Activated T-helper 2 cell treated with anti-CD3 and anti-CD28 coated beads, Interferon-gamma antibody, Interleukin-2, Interleukin-4, amounts not matched to agents 10 μg/mL and 5 μg/mL and 100 μg/mL, durations not matched to agents 14 hours and 24 hours and 36 hours (primary cell): ENCODE results near the gene NDUFA5. TPM values are rescaled to one million over a fixed set of nuclear protein-coding genes. Genes with fewer than 3 reads are reported as not detected.
"Not testable (repeated sequence)": the region's sequence is repeated elsewhere in the genome, so short reads cannot be mapped to it uniquely, and the experiment has no call there.

Experiments
- DNase-seq: peaks from one replicate; pipeline ENCODE4 v3.0.0; 2021; ENCODE audit warnings: low spot score
- H3K27ac Mint-ChIP-seq: one replicate; pipeline ENCODE4 v1.8.0; 2021; ENCODE audit warnings: mixed read lengths
- H3K27me3 Mint-ChIP-seq: one replicate; pipeline ENCODE4 v1.8.0; 2021; ENCODE audit warnings: low read depth, mixed read lengths
- H3K36me3 Mint-ChIP-seq: one replicate; pipeline ENCODE4 v1.8.0; 2021; ENCODE audit warnings: low read depth, mixed read lengths
- H3K4me1 Mint-ChIP-seq: one replicate; pipeline ENCODE4 v1.8.0; 2021; ENCODE audit warnings: low read depth, mixed read lengths
- H3K4me3 Mint-ChIP-seq: one replicate; pipeline ENCODE4 v1.8.0; 2021; ENCODE audit warnings: low read depth, mild to moderate bottlenecking, moderate library complexity, mixed read lengths
- H3K9me3 Mint-ChIP-seq: one replicate; pipeline ENCODE4 v1.8.0; 2021; ENCODE audit warnings: mixed read lengths
- intact Hi-C: fragments of 100-400 bp; cut with micrococcal nuclease; formaldehyde crosslinking; loops from one replicate; pipeline ENCODE4 v1.15.1; 2023
- total RNA-seq: library from RNA; stranded (reverse); gene quantifications from 2 replicates; pipeline ENCODE4 v1.2.3, GENCODE V29; 2022

Gene NDUFA5
- total RNA-seq, 1 donor from 2014 or later = 57.2 TPM

- H3K4me3 Mint-ChIP-seq, DNase-seq, H3K9me3 Mint-ChIP-seq, H3K27me3 Mint-ChIP-seq, H3K27ac Mint-ChIP-seq: not testable (repeated sequence)
- Mint-ChIP-seq H3K36me3 (peaks cover 41% of the 10 kb centered on the region), H3K4me1 (peaks cover 13% of the 10 kb centered on the region)
- intact Hi-C loops = loop anchor here (10.0 kb wide), 1 partner anchor 1373 kb away; the partner anchor contains the start of gene POT1
Measured at GRCh38 chr7:123552134-123552533, 5.5 kb downstream of the NDUFA5 start.

GRCh38 chr7:123548406-123548805, 9.2 kb downstream of the NDUFA5 start:
- peaks cover 42% of the 10 kb centered on the region for H3K36me3 Mint-ChIP-seq
- intact Hi-C loops = no loop called here
- DNase-seq = no peak
- H3K4me1 Mint-ChIP-seq = peaks cover 16% of the 10 kb centered on the region
- no peak overlapping the region for H3K4me3 Mint-ChIP-seq
- H3K9me3 Mint-ChIP-seq = no peaks in the 10 kb centered on the region
- H3K27ac Mint-ChIP-seq = no peak overlapping the region
- no peaks in the 10 kb centered on the region for H3K27me3 Mint-ChIP-seq

- no peak overlapping the region for H3K4me3 Mint-ChIP-seq
- H3K27me3 Mint-ChIP-seq = no peaks in the 10 kb centered on the region
- DNase-seq = no peak
- no peak overlapping the region for H3K27ac Mint-ChIP-seq
- no peaks in the 10 kb centered on the region for H3K9me3 Mint-ChIP-seq
- intact Hi-C loops = no loop called here
- no peaks in the 10 kb centered on the region for H3K36me3 Mint-ChIP-seq
- peaks cover 11% of the 10 kb centered on the region for H3K4me1 Mint-ChIP-seq
Measured at GRCh38 chr7:123539871-123540270, 17.7 kb downstream of the NDUFA5 start.

GRCh38 chr7:123538897-123539296, 18.7 kb downstream of the NDUFA5 start:
- Mint-ChIP-seq H3K36me3 (no peaks in the 10 kb centered on the region), H3K4me1 (peaks cover 14% of the 10 kb centered on the region), H3K27ac (no peak overlapping the region), H3K4me3 (no peak overlapping the region), H3K27me3 (peaks cover 2% of the 10 kb centered on the region), H3K9me3 (no peaks in the 10 kb centered on the region)
- intact Hi-C loops = no loop called here
- DNase-seq = no peak

- Mint-ChIP-seq H3K9me3 (no peaks in the 10 kb centered on the region), H3K27me3 (peaks cover 7% of the 10 kb centered on the region), H3K27ac (no peak overlapping the region), H3K36me3 (no peaks in the 10 kb centered on the region), H3K4me1 (peaks cover 19% of the 10 kb centered on the region), H3K4me3 (no peak overlapping the region)
- intact Hi-C loops = no loop called here
- no peak for DNase-seq
Measured at GRCh38 chr7:123538189-123538714, 19.4 kb downstream of the NDUFA5 start.

- H3K4me1 Mint-ChIP-seq = peaks cover 23% of the 10 kb centered on the region
- H3K4me3 Mint-ChIP-seq = no peak overlapping the region
- H3K9me3 Mint-ChIP-seq = no peaks in the 10 kb centered on the region
- H3K27ac Mint-ChIP-seq = no peak overlapping the region
- H3K27me3 Mint-ChIP-seq = peaks cover 14% of the 10 kb centered on the region
- no peak for DNase-seq
- intact Hi-C loops = no loop called here
- no peaks in the 10 kb centered on the region for H3K36me3 Mint-ChIP-seq
Measured at GRCh38 chr7:123537026-123537642, 20.5 kb downstream of the NDUFA5 start.

GRCh38 chr7:123535517-123535916, 22.1 kb downstream of the NDUFA5 start:
- H3K36me3 Mint-ChIP-seq = no peaks in the 10 kb centered on the region
- no peak for DNase-seq
- peak overlapping the region; percentile 35 for H3K4me3 Mint-ChIP-seq
- H3K27ac Mint-ChIP-seq = no peak overlapping the region
- H3K4me1 Mint-ChIP-seq = peaks cover 23% of the 10 kb centered on the region
- peaks cover 17% of the 10 kb centered on the region for H3K27me3 Mint-ChIP-seq
- intact Hi-C loops = loop anchor here (1.0 kb wide), 2 partner anchors 22 to 41 kb away; partner anchors contain the start of gene NDUFA5
- no peaks in the 10 kb centered on the region for H3K9me3 Mint-ChIP-seq

GRCh38 chr7:123534383-123535260, 23.0 kb downstream of the NDUFA5 start, which contains the start of gene IQUB:
Gene IQUB, minus strand, starts transcription at chr7:123534595. Its CDS starts 22,255 bp downstream, at chr7:123512340.
- Mint-ChIP-seq H3K9me3 (no peaks in the 10 kb centered on the region), H3K36me3 (no peaks in the 10 kb centered on the region), H3K4me1 (peaks cover 23% of the 10 kb centered on the region), H3K27me3 (peaks cover 17% of the 10 kb centered on the region), H3K27ac (peak within 1 kb of the TSS; percentile 84), H3K4me3 (peak within 1 kb of the TSS; percentile 88)
- intact Hi-C loops = loop anchor here (1.0 to 5.0 kb wide), 3 partner anchors 23 to 213 kb away; partner anchors contain the start of genes NDUFA5 and WASL
- peak; percentile 88 for DNase-seq

- H3K9me3 Mint-ChIP-seq = no peaks in the 10 kb centered on the region
- H3K27me3 Mint-ChIP-seq = peaks cover 17% of the 10 kb centered on the region
- peaks cover 23% of the 10 kb centered on the region for H3K4me1 Mint-ChIP-seq
- H3K4me3 Mint-ChIP-seq = peak overlapping the region; percentile 88
- no peak for DNase-seq
- no peaks in the 10 kb centered on the region for H3K36me3 Mint-ChIP-seq
- no peak overlapping the region for H3K27ac Mint-ChIP-seq
- intact Hi-C loops = loop anchor here (5.0 kb wide), 1 partner anchor 213 kb away; the partner anchor contains the start of gene WASL
Measured at GRCh38 chr7:123533929-123534382, 23.7 kb downstream of the NDUFA5 start.

- Mint-ChIP-seq H3K9me3 (no peaks in the 10 kb centered on the region), H3K36me3 (no peaks in the 10 kb centered on the region), H3K27ac (no peak overlapping the region), H3K4me3 (peak overlapping the region; percentile 88), H3K27me3 (peaks cover 17% of the 10 kb centered on the region), H3K4me1 (peaks cover 23% of the 10 kb centered on the region)
- DNase-seq = no peak
- intact Hi-C loops = loop anchor here (5.0 kb wide), 1 partner anchor 214 kb away; the partner anchor contains the start of gene WASL
Measured at GRCh38 chr7:123533553-123533917, 24.1 kb downstream of the NDUFA5 start.

- H3K36me3 Mint-ChIP-seq, H3K9me3 Mint-ChIP-seq, H3K27ac Mint-ChIP-seq: not testable (repeated sequence)
- H3K4me3 Mint-ChIP-seq = peak overlapping the region; percentile 24
- peak; percentile 46 for DNase-seq
- intact Hi-C loops = loop anchor here (5.0 kb wide), 1 partner anchor 214 kb away; the partner anchor contains the start of gene WASL
- H3K4me1 Mint-ChIP-seq = peaks cover 17% of the 10 kb centered on the region
- H3K27me3 Mint-ChIP-seq = peaks cover 17% of the 10 kb centered on the region
Measured at GRCh38 chr7:123532788-123533552, 24.6 kb downstream of the NDUFA5 start.

- Mint-ChIP-seq H3K4me1 (peaks cover 17% of the 10 kb centered on the region), H3K4me3 (peak overlapping the region; percentile 38), H3K27me3 (peaks cover 17% of the 10 kb centered on the region)
- H3K27ac Mint-ChIP-seq, DNase-seq, H3K9me3 Mint-ChIP-seq, H3K36me3 Mint-ChIP-seq: not testable (repeated sequence)
- intact Hi-C loops = loop anchor here (5.0 kb wide), 1 partner anchor 215 kb away; the partner anchor contains the start of gene WASL
Measured at GRCh38 chr7:123532343-123532742, 25.3 kb downstream of the NDUFA5 start.
